GM18502 (cell line): Measurements from ENCODE around the gene MELTF.

Experiments used
- ATAC-seq: cut with Tn5 transposase; IDR thresholded peaks from one replicate; pipeline ENCODE4 v1.9.1; 2021; ENCODE audit warnings: mild to moderate bottlenecking; ENCODE audit not compliant: unreplicated experiment, poor library complexity

The MELTF gene

DNA sequence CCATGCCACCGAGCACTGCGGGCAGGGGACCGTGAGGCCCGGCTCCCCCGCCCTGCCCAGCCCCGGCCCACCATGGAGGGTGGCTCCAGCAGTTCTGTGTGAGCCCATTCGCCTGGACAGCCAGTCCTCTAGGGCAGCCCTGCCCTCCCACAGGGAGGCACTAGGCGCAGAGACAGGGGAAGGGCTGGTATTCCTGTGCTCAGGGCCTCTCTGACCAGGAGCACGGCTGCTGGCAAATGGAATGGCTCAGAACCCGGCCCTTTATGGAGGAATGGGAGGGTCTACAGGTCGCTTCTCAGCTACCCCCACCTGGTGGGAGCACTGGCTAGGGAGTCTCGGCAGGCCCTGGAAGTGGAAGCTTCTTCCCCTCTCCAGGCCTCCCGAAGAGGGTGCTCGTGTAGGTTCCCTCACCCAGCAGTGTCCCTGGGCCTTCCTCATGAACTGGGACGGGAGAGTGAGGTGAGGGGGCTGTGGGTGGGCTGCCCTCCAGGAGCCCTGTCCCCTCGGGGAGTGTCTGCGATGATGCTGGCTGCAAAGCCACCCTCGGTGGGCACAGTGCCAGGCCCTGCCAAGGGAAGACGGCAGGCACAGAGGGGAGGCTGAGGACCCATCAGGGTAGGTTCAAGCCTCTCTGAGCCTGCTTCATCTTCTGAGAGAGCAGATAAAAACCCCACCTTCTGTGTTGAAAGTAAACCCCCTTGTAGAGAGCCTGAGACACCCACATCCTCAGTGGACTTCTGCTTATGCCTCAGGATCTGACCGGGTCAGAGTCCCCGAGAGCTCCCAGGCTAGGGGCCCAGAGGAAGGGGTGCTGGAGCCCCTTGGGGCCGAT, 1.5 kb downstream of the MELTF start:
- no peak for ATAC-seq

- no peak for ATAC-seq
These were observed 2.3 kb downstream of the MELTF start for GRCh38 chr3:197027151-197027895.

- no peak for ATAC-seq
These were observed 3.1 kb downstream of the MELTF start for GRCh38 chr3:197026481-197026866.

GRCh38 chr3:197025736-197026480, 3.7 kb downstream of the MELTF start:
- no peak for ATAC-seq

DNA sequence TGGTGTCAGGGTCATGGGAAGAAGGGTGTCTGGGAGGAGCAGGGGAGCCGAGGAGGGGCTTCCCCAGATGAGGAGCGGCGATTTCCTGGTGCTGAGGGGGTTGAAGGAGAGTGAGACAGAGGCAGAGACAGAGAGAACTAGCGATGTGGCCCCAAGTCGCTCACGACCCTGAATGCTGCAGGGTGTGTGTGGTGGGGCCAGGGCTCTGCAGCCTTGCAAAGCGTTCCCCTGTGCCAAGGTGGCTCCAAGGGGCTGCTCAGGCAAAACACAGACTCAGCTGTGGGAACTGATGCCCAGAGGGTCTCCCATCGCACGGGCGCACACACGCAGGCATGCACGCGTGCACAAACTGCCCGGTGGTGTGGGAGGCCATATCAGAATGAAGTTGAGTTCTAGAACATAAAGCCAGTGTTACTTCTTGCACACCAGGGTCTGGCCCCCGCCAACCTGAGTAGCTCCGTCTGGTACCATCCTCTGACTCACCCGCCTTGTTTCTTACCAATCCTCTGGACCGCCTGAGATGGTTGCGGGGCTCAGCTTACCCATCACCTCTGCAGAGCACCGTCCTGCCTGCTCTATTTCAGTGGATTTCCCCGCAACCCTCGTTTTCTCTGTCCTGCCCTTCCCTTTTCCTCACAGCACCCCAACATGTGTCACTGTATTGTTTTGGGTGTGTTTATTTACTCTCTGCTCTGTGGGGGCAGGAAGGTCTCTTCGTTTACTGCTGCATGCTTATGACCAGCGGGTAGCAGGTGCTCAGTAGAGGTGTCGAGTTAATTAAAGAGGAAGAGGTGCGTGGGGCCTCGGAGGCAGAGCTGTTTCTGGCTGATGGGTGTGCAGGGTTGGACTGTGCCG, 4.5 kb downstream of the MELTF start:
- ATAC-seq, result no peak

DNA sequence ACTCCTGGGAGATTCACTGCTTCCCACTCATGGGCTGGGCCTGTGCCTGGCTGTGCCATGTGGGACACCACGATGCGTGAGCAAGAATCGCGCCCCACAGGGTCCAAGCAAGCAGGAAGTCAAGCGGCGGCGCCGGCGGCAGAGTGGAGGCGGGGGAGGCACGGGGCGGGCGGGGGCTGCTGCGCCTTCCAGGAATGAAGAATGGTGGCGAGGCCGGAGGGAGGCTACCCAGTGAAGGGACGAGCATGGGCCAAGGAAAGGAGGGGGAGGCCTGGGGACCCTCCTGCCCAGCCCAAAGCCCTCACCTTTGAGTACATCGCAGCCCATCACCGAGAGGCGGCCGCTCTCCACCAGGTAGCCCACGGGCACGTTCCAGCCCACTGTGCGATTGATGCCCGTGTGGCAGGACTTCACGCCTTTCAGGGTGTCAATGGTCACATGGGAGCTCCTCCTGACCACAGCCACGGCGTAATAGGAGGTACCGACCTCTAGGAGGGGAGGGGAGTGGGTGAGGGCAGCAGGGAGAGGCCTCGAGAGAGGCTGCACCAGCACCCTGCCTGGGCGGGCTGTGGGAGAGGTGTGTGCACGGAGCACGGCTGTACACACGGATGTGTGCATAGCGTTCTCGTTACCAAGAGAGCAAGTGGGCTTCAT, 5.5 kb downstream of the MELTF start:
- ATAC-seq, result no peak

- peak; percentile 51 for ATAC-seq
These were observed 6.2 kb downstream of the MELTF start for GRCh38 chr3:197023241-197023997.

- peak; percentile 12 for ATAC-seq
These were observed 7.0 kb downstream of the MELTF start for GRCh38 chr3:197022405-197023231.

DNA sequence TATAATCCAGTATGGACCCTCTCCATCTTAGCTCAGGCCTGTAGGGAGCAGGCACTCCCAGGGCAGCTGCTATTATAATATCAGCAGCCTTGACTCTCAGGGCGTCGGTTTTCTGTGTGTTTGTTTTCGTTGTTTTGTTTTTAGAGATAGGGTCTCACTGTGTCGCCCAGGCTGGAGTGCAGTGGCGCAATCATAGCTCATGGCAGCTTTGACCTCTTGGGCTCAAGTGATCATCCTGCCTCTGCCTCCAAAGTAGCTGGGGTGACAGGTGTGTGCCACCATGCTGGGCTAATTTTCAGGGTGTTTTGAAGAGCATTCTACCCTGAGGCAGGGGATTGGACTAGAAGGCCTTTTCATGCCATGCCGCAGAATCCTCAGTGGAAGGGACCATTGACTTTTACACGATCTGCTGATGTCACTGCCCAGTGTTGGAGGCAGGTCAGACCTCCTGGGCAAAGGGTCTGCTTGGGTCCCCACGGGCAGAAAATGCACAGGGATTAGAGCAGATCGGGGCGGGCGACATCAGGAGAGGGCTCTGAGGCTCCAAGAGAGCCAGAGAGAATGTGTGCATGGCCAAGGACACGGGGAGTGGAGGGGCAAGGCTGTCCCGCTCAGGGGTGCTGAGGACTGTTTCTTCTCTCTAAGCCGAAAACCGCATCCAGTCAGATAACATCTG, 7.8 kb downstream of the MELTF start:
- no peak for ATAC-seq

GRCh38 chr3:197021231-197021630, 8.4 kb downstream of the MELTF start:
- no peak for ATAC-seq

DNA sequence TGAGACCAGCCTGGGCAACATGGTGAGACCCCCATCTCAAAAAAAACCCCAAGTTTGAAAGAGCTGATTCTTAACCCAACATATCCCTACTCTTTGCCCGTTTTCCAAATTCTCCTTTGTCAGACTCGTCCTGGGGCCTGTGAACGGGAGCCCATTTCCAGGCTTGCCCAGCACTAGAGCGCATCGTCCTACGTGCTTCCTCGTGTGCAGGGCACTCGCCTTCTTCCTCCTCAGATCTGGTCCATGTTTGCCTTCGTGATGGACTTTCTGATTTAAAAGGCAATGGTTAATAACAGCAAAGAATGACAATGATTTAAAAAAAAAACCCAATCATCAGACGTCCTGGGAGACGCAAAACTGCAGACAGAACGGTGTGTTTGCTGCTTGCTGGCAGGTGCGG, 10.1 kb downstream of the MELTF start:
- ATAC-seq, result no peak

GRCh38 chr3:197019021-197019420, 10.6 kb downstream of the MELTF start:
- ATAC-seq, result no peak

DNA sequence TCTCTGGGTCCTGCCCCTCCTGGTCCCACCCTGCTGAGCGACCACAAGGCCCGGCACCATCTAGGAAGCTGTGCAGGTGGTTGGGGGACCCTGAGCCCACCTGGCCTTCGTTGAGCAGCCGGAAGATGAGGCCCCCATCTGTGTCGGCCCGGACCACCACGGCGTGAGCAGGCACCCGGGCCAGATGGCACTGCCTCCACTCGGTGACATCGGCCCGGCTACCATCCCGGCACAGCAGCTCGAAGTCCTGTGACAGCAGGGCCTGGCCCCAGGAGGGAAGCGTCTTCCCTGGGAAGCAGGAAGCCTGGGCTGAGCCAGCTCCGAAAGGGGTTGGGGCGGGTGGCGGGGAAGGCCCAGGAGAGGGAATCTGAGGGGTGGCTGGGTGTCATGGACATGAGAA, 12.6 kb downstream of the MELTF start:
- ATAC-seq, result no peak

GRCh38 chr3:197015790-197016736, 13.6 kb downstream of the MELTF start:
- no peak for ATAC-seq

DNA sequence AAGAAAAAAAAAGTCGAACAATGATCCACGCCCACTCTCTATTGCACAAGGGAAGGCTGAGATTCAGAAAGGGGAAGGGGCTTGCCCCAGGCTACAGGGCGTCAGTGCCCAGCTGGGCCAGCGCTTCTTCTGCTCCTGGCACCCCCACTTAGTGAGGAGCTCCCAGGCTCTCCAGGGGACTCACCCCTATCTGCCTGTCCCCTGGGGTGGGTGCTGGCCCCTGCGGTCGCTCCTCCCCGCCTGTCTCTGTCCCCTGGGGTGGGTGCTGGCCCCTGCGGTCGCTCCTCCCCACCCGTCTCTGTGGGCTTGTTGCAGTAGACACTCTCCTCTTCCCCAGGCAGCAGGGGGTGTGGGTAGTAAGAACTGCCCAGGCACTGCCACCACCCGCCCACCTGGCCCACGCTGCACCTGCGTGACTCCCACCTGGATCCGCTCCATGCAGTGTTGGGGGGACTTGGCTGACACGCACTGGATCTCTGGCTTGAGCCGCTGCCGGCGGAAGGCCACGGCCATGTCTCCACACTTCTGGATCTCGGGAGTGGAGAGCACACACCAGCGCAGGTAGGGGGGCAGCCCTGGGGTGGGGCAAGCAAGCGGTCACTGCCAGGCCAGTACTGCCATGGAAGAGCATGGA, 14.6 kb downstream of the MELTF start:
- ATAC-seq, result no peak

DNA sequence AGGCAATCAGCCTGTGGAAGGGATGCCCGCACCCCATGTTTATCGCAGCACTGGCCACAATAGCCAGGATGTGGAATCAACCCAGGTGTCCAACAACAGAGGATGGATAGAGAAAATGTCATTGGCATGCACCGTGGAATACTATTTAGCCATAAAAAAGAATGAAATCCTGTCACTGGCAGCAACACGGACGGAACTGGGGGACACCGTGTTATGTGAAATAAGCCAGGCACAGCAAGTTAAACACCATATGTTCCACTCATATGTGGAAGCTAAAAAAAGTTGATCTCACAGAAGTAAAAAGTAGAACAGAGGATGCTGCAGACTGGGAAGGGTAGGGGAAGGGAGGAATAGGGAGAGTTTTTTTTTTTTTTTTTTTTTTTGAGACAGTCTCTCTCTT, 15.6 kb downstream of the MELTF start:
- ATAC-seq, result no peak
